Motor neuron (in vitro differentiated cells): ENCODE measurements around the gene CCDC33. TPM values are rescaled to one million over a fixed set of nuclear protein-coding genes. Genes with fewer than 3 reads are reported as not detected.

ENCODE experiments used
- ATAC-seq, 8 experiments: fragments of 200-7000 bp; cut with Tn5 transposase; replicated peaks in 6 of 8; 2 replicates each; pipeline ENCODE4 v1.8.0; 2021; ENCODE audit warnings: mild to moderate bottlenecking in 8 of 8, moderate library complexity in 8 of 8
- H3K27ac ChIP-seq, 2 donors: fragments of 250-450 bp; sonication (Bioruptor Pico); 2 replicates each; pipeline ENCODE4 v1.9.0; 2021; ENCODE audit warnings: antibody characterized with exemption in 2 of 2, mild to moderate bottlenecking in 2 of 2, moderate library complexity in 1 of 2
- H3K4me1 ChIP-seq, 2 donors: fragments of 250-450 bp; sonication (Bioruptor Pico); replicated peaks in 1 of 2; 2 replicates each; pipeline ENCODE4 v1.6.1; 2021; ENCODE audit warnings: antibody characterized with exemption in 2 of 2, mild to moderate bottlenecking in 2 of 2, moderate library complexity in 1 of 2
- H3K4me3 ChIP-seq, 5 donors: fragments of 250-450 bp; sonication (Bioruptor Pico); 2 replicates each; pipeline ENCODE4 v1.9.0; 2021; ENCODE audit warnings: antibody characterized with exemption in 5 of 5, mild to moderate bottlenecking in 5 of 5, moderate library complexity in 4 of 5
- WGBS, 10 experiments: fragments of 450-650 bp; shearing (Covaris generic); methylation state at CpG; one replicate each; pipeline ENCODE4 v1.0.0; 2022; 5-methylcytosine and 5-hydroxymethylcytosine counted together
- in situ Hi-C, 9 experiments: fragments of 400-800 bp; cut with MboI; loops; one replicate each; pipeline ENCODE4 v1.15.0; 2021; ENCODE audit warnings: low sequenced_read_pairs in 9 of 9, low pct_unique_long_range_greater_than_20kb in 2 of 9; ENCODE audit not compliant: unreplicated experiment in 9 of 9
- total RNA-seq, 8 experiments: library from RNA; unstranded; fragments of 300-600 nt; gene quantifications; 2 replicates each; pipeline versions ENCODE4 v1.2.3 to v1.2.4, GENCODE V29; 2022

CCDC33 gene
- total RNA-seq, 8 experiments from 2014 or later = 0.66 to 18.3 (median 6.2) TPM

- 86 to 100% (median 100%) methylated on average over 1 of the region's 1 CpG; no CpG with 5 or more reads in 4 of the 10 experiments for WGBS, 10 experiments
- ATAC-seq = no peak
- H3K4me1 ChIP-seq = peaks cover 55 to 63% of the 10 kb centered on the region in 2 donors
- H3K4me3 ChIP-seq = no peak overlapping the region
- H3K27ac ChIP-seq = no peak overlapping the region
- in situ Hi-C loops = no loop called here
Measured at GRCh38 chr15:74211656-74212055, 24.5 kb upstream of the CCDC33 start.

GRCh38 chr15:74212494-74212893 is 23.6 kb upstream of the CCDC33 start:
- peaks cover 55 to 63% of the 10 kb centered on the region in 2 donors for H3K4me1 ChIP-seq
- no peak for ATAC-seq
- H3K4me3 ChIP-seq = no peak overlapping the region
- in situ Hi-C loops = no loop called here
- H3K27ac ChIP-seq = no peak overlapping the region
- 60 to 100% (median 71%) methylated on average over 3 to 9 of the region's 9 CpGs; no CpG with 5 or more reads in 3 of the 10 experiments for WGBS, 10 experiments

GRCh38 chr15:74213858-74214284 is 22.3 kb upstream of the CCDC33 start:
- H3K4me1 ChIP-seq = peaks cover 48 to 57% of the 10 kb centered on the region in 2 donors

GRCh38 chr15:74214324-74215021 is 21.7 kb upstream of the CCDC33 start:
- H3K4me3 ChIP-seq = no peak overlapping the region
- peaks cover 45 to 51% of the 10 kb centered on the region in 2 donors for H3K4me1 ChIP-seq
- H3K27ac ChIP-seq = peak overlapping the region in 1 of 2 donors; percentile 70
- in situ Hi-C loops = no loop called here
- WGBS, 10 experiments = 11 to 63% (median 34%) methylated on average over 1 to 5 of the region's 6 CpGs
- ATAC-seq = no peak

More at GRCh38 chr15:74213858-74214284, 22.3 kb upstream of the CCDC33 start:
- peak in 5 of 8 experiments; percentile 15 to 60 (median 58) for ATAC-seq
- Histone ChIP-seq H3K4me3 (no peak overlapping the region), H3K27ac (peak overlapping the region; percentile 3 to 70)
- in situ Hi-C loops = no loop called here
- WGBS, 10 experiments = 33% methylated on average over 1 of the region's 7 CpGs; no CpG with 5 or more reads in 9 of the 10 experiments

GRCh38 chr15:74215958-74216357 is 20.2 kb upstream of the CCDC33 start:
- peaks cover 51 to 56% of the 10 kb centered on the region in 2 donors for H3K4me1 ChIP-seq
- ATAC-seq = no peak
- 63 to 87% (median 77%) methylated on average over 2 to 5 of the region's 8 CpGs; no CpG with 5 or more reads in 4 of the 10 experiments for WGBS, 10 experiments
- no peak overlapping the region for H3K4me3 ChIP-seq
- peak overlapping the region in 1 of 2 donors; percentile 61 for H3K27ac ChIP-seq
- in situ Hi-C loops = no loop called here

GRCh38 chr15:74216949-74217348 is 19.2 kb upstream of the CCDC33 start:
- H3K27ac ChIP-seq = no peak overlapping the region
- peaks cover 61 to 66% of the 10 kb centered on the region in 2 donors for H3K4me1 ChIP-seq
- ATAC-seq = no peak
- H3K4me3 ChIP-seq = no peak overlapping the region
- in situ Hi-C loops = no loop called here
- WGBS, 10 experiments = 0 to 100% (median 94%) methylated on average over 1 to 3 of the region's 3 CpGs; no CpG with 5 or more reads in 5 of the 10 experiments

- no peak overlapping the region for H3K4me3 ChIP-seq
- 73 to 100% (median 80%) methylated on average over 1 to 7 of the region's 16 CpGs; no CpG with 5 or more reads in 5 of the 10 experiments for WGBS, 10 experiments
- no peak overlapping the region for H3K27ac ChIP-seq
- ATAC-seq = no peak
- in situ Hi-C loops = no loop called here
- peaks cover 67 to 70% of the 10 kb centered on the region in 2 donors for H3K4me1 ChIP-seq
Measured at GRCh38 chr15:74217907-74218885, 17.9 kb upstream of the CCDC33 start.

GRCh38 chr15:74220475-74221248 is 15.5 kb upstream of the CCDC33 start:
- in situ Hi-C loops = no loop called here
- peaks cover 66 to 70% of the 10 kb centered on the region in 2 donors for H3K4me1 ChIP-seq
- H3K4me3 ChIP-seq = no peak overlapping the region
- WGBS, 10 experiments = 4 to 90% (median 20%) methylated on average over 2 to 7 of the region's 11 CpGs; no CpG with 5 or more reads in 3 of the 10 experiments
- peak overlapping the region; percentile 89 to 94 for H3K27ac ChIP-seq
- ATAC-seq = peak in 2 of 8 experiments; percentile 5 to 17

- in situ Hi-C loops = no loop called here
- Histone ChIP-seq H3K27ac (peak overlapping the region; percentile 89 to 94), H3K4me3 (no peak overlapping the region), H3K4me1 (peaks cover 61 to 65% of the 10 kb centered on the region in 2 donors)
- 0 to 33% (median 20%) methylated on average over 1 to 2 of the region's 12 CpGs; no CpG with 5 or more reads in 5 of the 10 experiments for WGBS, 10 experiments
- ATAC-seq = peak in 5 of 8 experiments; percentile 3 to 47 (median 17)
Measured at GRCh38 chr15:74221399-74222239, 14.5 kb upstream of the CCDC33 start.

GRCh38 chr15:74222240-74223119 is 13.6 kb upstream of the CCDC33 start:
- in situ Hi-C loops = no loop called here
- peak in 6 of 8 experiments; percentile 22 to 45 (median 38) for ATAC-seq
- Histone ChIP-seq H3K4me3 (no peak overlapping the region), H3K27ac (peak overlapping the region; percentile 89 to 94), H3K4me1 (peaks cover 61 to 65% of the 10 kb centered on the region in 2 donors)
- WGBS, 10 experiments = 10 to 89% (median 27%) methylated on average over 1 to 10 of the region's 25 CpGs

- Histone ChIP-seq H3K4me3 (no peak overlapping the region), H3K27ac (peak overlapping the region in 1 of 2 donors; percentile 94), H3K4me1 (peaks cover 80 to 81% of the 10 kb centered on the region in 2 donors)
- ATAC-seq = no peak
- WGBS, 10 experiments = 29 to 89% (median 59%) methylated on average over 1 to 2 of the region's 5 CpGs; no CpG with 5 or more reads in 6 of the 10 experiments
- in situ Hi-C loops = no loop called here
Measured at GRCh38 chr15:74225928-74226327, 10.2 kb upstream of the CCDC33 start.
